CD4-positive, alpha-beta T cell treated with Interleukin-21 for 1 hour (primary cell): ENCODE data around the gene DYRK1A.

ENCODE experiments used
- DNase-seq: peaks from one replicate; pipeline ENCODE4 v3.0.0-alpha.2; 2020

DYRK1A gene

DNA sequence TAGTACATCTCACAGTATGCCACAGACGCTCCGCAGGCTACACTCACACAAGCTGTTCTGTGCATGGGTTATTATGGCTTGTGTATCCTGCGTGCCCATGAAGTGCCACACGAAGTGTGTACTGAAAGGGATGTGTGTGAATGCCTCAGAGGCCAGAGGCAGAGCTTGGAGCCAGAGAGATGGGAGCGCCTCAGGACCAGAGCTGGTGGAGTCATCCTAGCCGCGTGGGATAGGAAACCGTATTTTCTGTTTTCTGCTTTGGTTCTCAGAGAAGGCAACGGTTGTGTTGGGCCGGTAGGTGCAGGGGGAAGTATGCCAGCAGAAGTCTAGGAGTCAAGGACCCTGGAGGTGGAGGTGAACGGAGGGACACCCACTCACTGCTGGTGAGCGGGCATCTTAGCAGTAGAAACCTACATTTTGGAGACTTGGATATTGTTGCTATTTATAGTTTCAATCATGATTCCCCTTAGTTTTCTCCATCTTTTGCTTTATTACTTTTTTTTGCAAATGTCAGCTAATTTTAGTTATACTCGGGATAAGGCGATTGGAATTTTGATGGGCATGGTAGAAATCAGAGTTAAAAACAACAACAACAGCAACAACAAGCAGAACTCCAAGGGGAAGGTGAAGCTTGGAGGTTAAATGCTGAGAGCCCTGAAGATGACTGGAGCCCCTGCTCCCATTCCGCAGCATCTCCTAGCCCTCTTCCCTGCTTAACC is 188.2 kb downstream of the DYRK1A start:
- DNase-seq: no peak

GRCh38 chr21:37555672-37556261 is 189.2 kb downstream of the DYRK1A start:
- no peak for DNase-seq

GRCh38 chr21:37557261-37557950 is 190.8 kb downstream of the DYRK1A start:
- DNase-seq: no peak

DNA sequence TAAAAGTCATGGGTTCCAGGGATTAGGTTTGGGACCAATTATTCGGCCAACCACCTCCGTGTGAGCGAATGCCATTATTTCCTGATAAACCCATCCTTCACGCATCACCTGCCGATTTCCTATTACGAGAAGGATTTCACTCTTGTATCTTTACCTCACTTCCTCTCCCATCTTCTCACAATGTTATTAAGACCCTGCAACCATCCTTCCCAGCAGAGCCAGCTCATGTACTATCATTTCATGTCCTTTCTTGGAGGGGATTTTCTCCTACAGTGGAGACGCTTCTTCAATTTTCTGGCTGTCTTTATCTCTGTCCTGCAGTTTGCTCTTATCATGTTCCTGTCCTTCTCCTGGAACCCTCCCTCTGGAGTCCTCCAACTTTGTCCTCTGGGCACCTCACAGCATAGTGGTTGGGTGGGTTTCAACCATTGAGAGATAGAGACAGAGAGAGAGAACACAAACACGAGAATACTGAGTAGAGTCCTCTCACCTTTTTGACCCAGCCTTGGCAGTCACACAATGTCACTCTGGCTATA is 192.2 kb downstream of the DYRK1A start:
- no peak for DNase-seq

GRCh38 chr21:37560385-37560784 is 193.8 kb downstream of the DYRK1A start:
- DNase-seq: no peak

GRCh38 chr21:37561506-37561905 is 194.9 kb downstream of the DYRK1A start:
- DNase-seq: no peak

DNA sequence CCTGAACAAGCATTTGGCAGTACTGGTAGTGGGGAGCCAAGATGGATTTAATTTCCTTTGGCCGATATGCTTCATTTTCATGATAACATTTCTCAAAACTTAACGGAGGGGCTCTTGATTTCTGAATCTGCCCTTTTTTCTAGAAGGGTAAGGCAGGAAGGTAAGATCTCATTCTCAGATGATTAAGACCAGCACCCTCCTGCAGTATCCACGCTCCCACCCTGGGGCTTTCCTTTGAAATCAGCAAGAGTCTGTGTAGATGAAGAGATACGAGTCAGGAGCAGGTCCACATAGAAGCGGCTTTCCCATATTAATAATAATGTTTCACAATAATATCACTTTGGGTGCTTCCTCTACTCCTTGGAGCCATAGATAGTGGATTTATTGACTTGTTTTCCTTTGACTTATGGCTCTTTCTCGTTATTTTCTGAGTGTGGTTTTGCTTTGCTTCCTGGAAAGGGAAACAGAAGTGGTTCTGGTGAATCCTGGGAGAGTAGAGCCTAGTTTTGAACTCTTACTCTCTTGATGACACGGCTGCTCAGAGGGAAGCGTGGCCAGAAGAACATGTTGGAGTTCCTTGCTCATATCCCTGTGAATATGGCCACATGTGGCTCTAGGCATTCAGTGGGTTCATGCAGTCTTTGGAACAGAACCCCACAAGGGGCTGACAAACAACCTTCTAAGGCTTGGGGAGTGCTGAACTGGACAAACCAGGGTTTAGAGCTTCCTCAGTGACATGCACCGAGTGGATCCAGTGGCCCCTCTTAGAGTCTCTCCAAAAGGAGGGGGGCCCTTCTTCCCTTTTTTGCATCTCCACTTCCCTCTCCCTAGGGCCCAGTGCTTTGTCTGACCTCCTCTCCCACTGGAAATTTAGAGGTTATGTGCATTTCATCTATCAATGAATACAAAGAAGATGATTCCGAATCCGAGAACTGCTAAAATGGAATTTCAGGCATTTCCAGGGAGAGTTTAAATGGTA is 195.7 kb downstream of the DYRK1A start:
- DNase-seq: no peak

DNA sequence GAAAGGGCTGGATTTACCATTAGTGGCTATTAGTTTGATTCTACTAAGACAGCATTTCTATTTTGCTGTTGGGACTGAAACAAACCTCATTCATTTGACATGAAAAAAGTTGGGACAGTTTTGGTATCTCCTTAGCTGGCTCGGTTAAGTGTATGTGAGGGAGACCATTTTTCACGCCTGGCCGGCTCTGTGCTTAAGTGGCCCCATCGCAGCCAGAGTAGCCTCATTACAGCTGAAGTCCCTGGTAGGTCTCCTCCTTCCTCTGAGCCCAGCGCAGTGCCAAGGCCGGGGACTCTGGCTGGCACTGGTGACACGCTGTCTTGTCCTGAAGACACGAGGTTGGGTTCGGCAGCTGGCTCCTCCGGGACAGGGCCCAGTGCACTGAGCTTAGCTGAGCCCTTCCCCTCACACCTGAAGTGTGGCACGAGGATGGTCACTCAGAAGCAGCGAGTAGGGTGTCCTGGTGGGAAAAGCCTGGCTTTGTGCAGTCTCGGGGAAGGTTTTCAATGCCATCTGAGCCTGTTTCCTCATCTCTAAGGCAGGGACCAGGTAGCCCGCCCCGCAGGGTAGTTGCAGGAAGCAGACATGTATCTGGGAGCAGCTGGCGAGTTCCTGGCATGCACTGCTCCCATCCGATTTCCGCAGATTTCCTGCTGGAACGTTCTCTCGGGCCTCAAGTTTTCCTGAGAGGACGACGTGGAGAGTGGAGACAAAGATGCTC is 196.5 kb downstream of the DYRK1A start:
- DNase-seq: no peak

DNA sequence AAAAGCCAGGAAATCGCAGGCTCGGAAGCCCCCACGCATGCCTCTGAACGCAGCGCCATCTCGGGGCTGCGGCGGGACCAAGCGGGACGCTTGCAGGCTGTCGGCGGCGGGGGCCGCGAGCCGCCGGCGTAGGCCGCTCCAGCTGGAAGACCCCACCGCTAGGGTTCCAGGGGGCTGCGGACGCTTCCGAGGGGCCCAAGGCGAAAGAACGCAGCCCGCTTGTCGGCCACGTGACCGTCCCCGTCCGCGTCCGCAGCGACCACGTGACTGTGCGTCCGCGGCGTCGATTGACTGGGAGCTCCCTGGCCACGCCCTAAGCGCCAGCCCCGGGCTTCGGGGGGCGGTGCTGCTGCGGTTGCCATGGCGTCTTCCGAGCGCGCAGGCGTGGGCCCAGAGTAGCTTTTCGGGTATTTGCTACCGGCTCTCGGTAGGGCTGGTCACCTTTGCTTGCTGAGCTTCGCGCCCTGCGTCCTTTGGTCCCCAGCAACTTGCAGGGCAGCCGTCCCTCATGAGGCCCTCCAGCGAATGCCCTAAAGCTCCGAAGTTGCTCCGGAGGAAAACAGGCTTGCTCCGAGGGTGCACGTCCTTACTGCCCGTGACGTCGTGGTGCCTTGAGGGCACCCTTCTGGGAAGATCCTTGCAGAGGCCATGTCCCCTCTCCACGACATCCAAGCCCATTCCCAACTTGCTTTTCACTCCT is 197.2 kb downstream of the DYRK1A start:
- DNase-seq: peak; percentile 89

DNA sequence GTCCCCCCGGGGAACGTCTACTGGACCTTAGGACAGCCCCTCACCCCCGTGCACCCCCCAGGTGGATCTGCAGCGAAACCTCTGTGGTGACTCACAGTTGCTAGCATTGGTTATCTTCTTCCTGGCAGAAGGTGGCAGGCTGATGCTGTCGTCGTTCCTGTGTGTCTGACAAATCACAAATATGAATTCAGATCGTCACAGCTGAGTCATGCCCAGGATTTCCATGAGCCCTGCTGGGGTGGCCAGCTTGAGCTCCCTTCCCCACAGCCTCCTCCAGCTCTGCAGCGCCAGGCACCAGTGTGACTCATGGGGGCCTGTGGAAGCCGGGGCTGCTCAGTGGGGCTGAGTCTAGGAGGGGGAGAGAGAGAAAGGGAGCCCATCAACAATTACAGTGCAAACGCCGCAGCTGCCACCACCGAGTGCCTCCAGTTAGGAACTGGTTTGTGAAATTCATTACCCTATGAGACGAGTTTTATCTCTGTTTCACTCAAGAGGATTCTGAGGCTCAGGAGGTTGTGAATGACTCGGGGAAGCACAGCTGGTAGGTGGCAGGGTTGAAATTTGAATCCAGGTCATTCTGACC is 197.9 kb downstream of the DYRK1A start:
- DNase-seq: peak; percentile 89

DNA sequence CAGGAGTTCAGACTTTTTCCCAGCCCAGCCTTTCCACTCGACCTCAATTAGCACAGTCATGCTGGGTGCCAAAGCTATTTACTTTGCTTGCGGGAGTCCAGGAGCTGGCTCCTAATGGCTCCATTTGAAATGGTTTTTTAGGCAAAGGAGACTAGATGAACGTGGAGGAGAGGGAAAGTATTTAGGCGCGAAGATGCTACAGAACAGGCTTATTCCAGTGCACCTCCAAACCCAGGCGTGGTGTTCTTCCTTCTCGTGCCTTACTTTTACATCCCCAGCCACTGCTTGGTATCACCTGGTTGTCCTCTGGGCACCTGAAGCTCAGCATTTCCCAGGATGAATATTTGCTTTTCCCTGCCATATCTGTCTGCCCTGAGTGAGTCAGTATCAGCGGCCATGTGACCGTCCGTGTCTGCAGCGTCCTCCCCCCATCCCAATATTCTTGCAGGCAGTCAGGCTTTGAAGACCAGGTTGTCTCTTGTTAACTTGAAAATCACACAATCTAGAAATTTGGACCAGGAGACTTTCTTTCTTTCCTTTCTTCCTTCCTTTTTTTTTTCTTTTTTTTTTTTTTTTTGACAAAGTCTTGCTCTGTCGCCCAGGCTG is 198.5 kb downstream of the DYRK1A start:
- DNase-seq: no peak

GRCh38 chr21:37565530-37566223 is 199.1 kb downstream of the DYRK1A start:
- no peak for DNase-seq

GRCh38 chr21:37566790-37567615 is 200.4 kb downstream of the DYRK1A start:
- DNase-seq: no peak

DNA sequence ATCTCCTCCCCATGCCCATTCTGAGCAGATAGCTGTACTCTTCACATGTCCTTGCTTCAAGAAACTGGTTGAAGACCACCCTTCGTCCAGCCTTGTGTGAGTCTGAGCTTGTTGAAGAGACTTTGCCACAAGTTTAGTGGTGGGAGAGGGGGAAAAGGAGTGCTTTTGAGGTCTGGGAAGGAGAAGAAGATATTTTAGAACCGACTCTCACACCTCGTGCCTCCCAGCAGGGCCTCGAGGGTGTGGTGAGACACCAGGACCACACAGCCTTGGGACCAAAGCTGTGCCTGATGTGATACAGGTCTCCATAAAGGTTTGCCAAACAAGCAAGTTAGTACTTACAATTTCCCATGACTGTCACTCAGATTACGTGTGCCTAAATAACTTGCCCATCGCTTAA is 201.8 kb downstream of the DYRK1A start:
- no peak for DNase-seq

GRCh38 chr21:37568916-37569315 is 202.3 kb downstream of the DYRK1A start:
- DNase-seq: no peak

DNA sequence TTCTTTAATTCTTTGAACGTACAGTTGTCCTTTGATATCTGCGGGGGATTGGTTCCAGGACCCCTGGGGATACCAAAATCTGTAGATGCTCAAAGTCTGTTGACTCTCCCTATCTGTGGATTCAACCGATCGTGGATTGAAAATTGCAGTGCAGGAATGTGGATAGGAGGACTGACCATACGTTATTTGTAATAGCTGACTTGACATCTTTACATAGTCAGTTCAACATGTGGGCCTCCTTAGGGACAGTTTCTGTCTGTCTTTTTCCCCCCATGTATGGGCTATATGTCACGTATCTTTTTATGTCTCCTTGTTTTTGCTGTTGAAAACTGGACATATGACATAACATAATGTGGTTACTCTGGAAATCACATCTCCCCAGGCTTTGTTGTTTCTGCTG is 204.9 kb downstream of the DYRK1A start:
- DNase-seq: no peak

DNA sequence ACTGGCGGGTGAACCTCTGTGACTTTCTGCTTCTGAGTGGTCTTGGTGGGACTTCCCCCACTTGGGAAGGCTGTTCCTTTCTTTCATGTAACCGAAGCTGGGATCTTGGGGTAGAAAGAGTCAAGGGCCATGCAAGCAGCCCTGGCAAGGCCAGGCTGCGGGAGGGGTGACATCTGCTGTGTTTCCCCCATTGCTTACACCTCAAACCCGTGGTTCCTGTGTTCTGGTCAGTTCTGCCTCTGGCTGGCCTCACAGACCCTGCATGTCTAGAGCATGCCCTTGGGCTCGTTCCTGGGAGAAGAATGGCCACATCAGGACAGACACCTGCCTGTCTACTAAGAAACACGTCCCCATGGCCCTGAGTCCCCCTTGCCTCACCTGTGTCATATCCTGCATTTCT is 207.7 kb downstream of the DYRK1A start:
- DNase-seq: no peak

- no peak for DNase-seq
These were observed 208.2 kb downstream of the DYRK1A start for GRCh38 chr21:37574751-37575150.

GRCh38 chr21:37575580-37575979 is 209.0 kb downstream of the DYRK1A start:
- DNase-seq: no peak
